ENCODE results near the gene PDCD1. TPM values are rescaled to one million over a fixed set of nuclear protein-coding genes. Genes with fewer than 3 reads are reported as not detected.
A peak's percentile ranks its signal among the peaks of the same experiment; 100 is the strongest.

PDCD1 gene
- total and polyA plus RNA-seq, 2 experiments from 2014 or later: not detected

- TF ChIP-seq EZH2 (IDR thresholded peaks at IDR 0.05; ENCODE audit: insufficient read depth, poor library complexity, severe bottlenecking): no peak
- no peak for TF ChIP-seq EZH2phosphoT487 (IDR thresholded peaks at IDR 0.05; ENCODE audit: insufficient read depth, low read depth)
- in situ Hi-C loops (cut with MboI): no loop called here
- peaks cover 6% of the 10 kb centered on the region; the same call in 1 of the 2 replicates for H3F3A ChIP-seq (ENCODE audit: insufficient read depth)
Measured at GRCh38 chr2:241861264-241861663, 2.6 kb upstream of the PDCD1 start.

GRCh38 chr2:241860184-241861078 lies 1.7 kb upstream of the PDCD1 start:
- H4K20me1 ChIP-seq (ENCODE audit: insufficient read depth): no peaks in the 10 kb centered on the region
- DNase-seq: peak; percentile 24
- no peaks in the 10 kb centered on the region for H3K27me3 ChIP-seq (replicated peaks; ENCODE audit: insufficient read depth)
- no peak for TF ChIP-seq EZH2phosphoT487 (IDR thresholded peaks at IDR 0.05; ENCODE audit: insufficient read depth, low read depth)
- TF ChIP-seq EZH2 (IDR thresholded peaks at IDR 0.05; ENCODE audit: insufficient read depth, poor library complexity, severe bottlenecking): no peak
- no peak overlapping the region for H3K27ac ChIP-seq
- H3K79me2 ChIP-seq (ENCODE audit: insufficient read depth): no peaks in the 10 kb centered on the region
- no peaks in the 10 kb centered on the region for H3K9me2 ChIP-seq (ENCODE audit: insufficient read depth)
- peak overlapping the region; percentile 49 for H3K4me3 ChIP-seq
- peak overlapping the region; percentile 55 for H3K9ac ChIP-seq
- no peaks in the 10 kb centered on the region for H3K36me3 ChIP-seq (ENCODE audit: low read depth)
- in situ Hi-C loops (cut with MboI): no loop called here
- WGBS, 2 experiments (ENCODE audit: low coverage in 1 of 2, low lambda C conversion rate in 2 of 2, missing lambda C conversion rate in 2 of 2): 73 to 74% methylated on average over 8 to 10 of the region's 10 CpGs
- peak overlapping the region; percentile 68 for H2AFZ ChIP-seq
- peak overlapping the region; percentile 57 for H3K4me2 ChIP-seq (ENCODE audit: unreplicated experiment)
- peaks cover 6% of the 10 kb centered on the region; the same call in 1 of the 2 replicates for H3F3A ChIP-seq (ENCODE audit: insufficient read depth)
- H3K4me1 ChIP-seq (ENCODE audit: insufficient read depth): peaks cover 5% of the 10 kb centered on the region; the same call in 1 of the 2 replicates
- H3K9me3 ChIP-seq (ENCODE audit: low read depth): no peaks in the 10 kb centered on the region

More at GRCh38 chr2:241861264-241861663, 2.6 kb upstream of the PDCD1 start:
- Histone ChIP-seq H3K4me1 (ENCODE audit: insufficient read depth) (peaks cover 5% of the 10 kb centered on the region; the same call in 1 of the 2 replicates), H3K79me2 (ENCODE audit: insufficient read depth) (no peaks in the 10 kb centered on the region), H3K9ac (no peak overlapping the region), H3K36me3 (ENCODE audit: low read depth) (no peaks in the 10 kb centered on the region), H3K9me2 (ENCODE audit: insufficient read depth) (no peaks in the 10 kb centered on the region), H3K4me2 (ENCODE audit: unreplicated experiment) (no peak overlapping the region), H3K9me3 (ENCODE audit: low read depth) (no peaks in the 10 kb centered on the region), H3K27ac (no peak overlapping the region), H3K4me3 (no peak overlapping the region), H4K20me1 (ENCODE audit: insufficient read depth) (no peaks in the 10 kb centered on the region), H2AFZ (no peak overlapping the region), H3K27me3 (replicated peaks; ENCODE audit: insufficient read depth) (no peaks in the 10 kb centered on the region)
- WGBS, 2 experiments (ENCODE audit: low coverage in 1 of 2, low lambda C conversion rate in 2 of 2, missing lambda C conversion rate in 2 of 2): 93 to 100% methylated on average over 1 of the region's 1 CpG
- no peak for DNase-seq

GRCh38 chr2:241859436-241860183 lies 916 bp upstream of the PDCD1 start:
- H3K4me3 ChIP-seq: peak overlapping the region; percentile 49
- in situ Hi-C loops (cut with MboI): no loop called here

GRCh38 chr2:241859017-241859435 lies 332 bp upstream of the PDCD1 start:
- H3K27ac ChIP-seq: no peak overlapping the region
- peak overlapping the region; percentile 57 for H3K4me2 ChIP-seq (ENCODE audit: unreplicated experiment)
- in situ Hi-C loops (cut with MboI): no loop called here
- peaks cover 3% of the 10 kb centered on the region; the same call in 1 of the 2 replicates for H3F3A ChIP-seq (ENCODE audit: insufficient read depth)
- no peak overlapping the region for H3K9ac ChIP-seq
- no peaks in the 10 kb centered on the region for H3K9me2 ChIP-seq (ENCODE audit: insufficient read depth)
- H2AFZ ChIP-seq: no peak overlapping the region
- H3K79me2 ChIP-seq (ENCODE audit: insufficient read depth): no peaks in the 10 kb centered on the region
- TF ChIP-seq EZH2phosphoT487 (IDR thresholded peaks at IDR 0.05; ENCODE audit: insufficient read depth, low read depth): no peak
- TF ChIP-seq EZH2 (IDR thresholded peaks at IDR 0.05; ENCODE audit: insufficient read depth, poor library complexity, severe bottlenecking): no peak
- H3K9me3 ChIP-seq (ENCODE audit: low read depth): no peaks in the 10 kb centered on the region
- no peak overlapping the region for H3K4me3 ChIP-seq
- 27 to 70% methylated on average over 2 to 9 of the region's 9 CpGs for WGBS, 2 experiments (ENCODE audit: low coverage in 1 of 2, low lambda C conversion rate in 2 of 2, missing lambda C conversion rate in 2 of 2)
- H4K20me1 ChIP-seq (ENCODE audit: insufficient read depth): no peaks in the 10 kb centered on the region
- H3K27me3 ChIP-seq (replicated peaks; ENCODE audit: insufficient read depth): no peaks in the 10 kb centered on the region
- peaks cover 5% of the 10 kb centered on the region; the same call in 1 of the 2 replicates for H3K4me1 ChIP-seq (ENCODE audit: insufficient read depth)
- DNase-seq: no peak
- H3K36me3 ChIP-seq (ENCODE audit: low read depth): no peaks in the 10 kb centered on the region

More at GRCh38 chr2:241859436-241860183, 916 bp upstream of the PDCD1 start:
- TF ChIP-seq EZH2 (IDR thresholded peaks at IDR 0.05; ENCODE audit: insufficient read depth, poor library complexity, severe bottlenecking) (no peak), EZH2phosphoT487 (IDR thresholded peaks at IDR 0.05; ENCODE audit: insufficient read depth, low read depth) (no peak)
- peak overlapping the region; percentile 68 for H2AFZ ChIP-seq
- H3K4me1 ChIP-seq (ENCODE audit: insufficient read depth): peaks cover 5% of the 10 kb centered on the region; the same call in 1 of the 2 replicates
- no peaks in the 10 kb centered on the region for H3K9me2 ChIP-seq (ENCODE audit: insufficient read depth)
- no peaks in the 10 kb centered on the region for H3K36me3 ChIP-seq (ENCODE audit: low read depth)
- peaks cover 6% of the 10 kb centered on the region; the same call in 1 of the 2 replicates for H3F3A ChIP-seq (ENCODE audit: insufficient read depth)
- peak overlapping the region; percentile 57 for H3K4me2 ChIP-seq (ENCODE audit: unreplicated experiment)
- no peak overlapping the region for H3K27ac ChIP-seq
- H3K9me3 ChIP-seq (ENCODE audit: low read depth): no peaks in the 10 kb centered on the region
- no peaks in the 10 kb centered on the region for H4K20me1 ChIP-seq (ENCODE audit: insufficient read depth)
- DNase-seq: peak; percentile 84
- H3K9ac ChIP-seq: peak overlapping the region; percentile 55
- 4 to 6% methylated on average over 28 to 30 of the region's 30 CpGs for WGBS, 2 experiments (ENCODE audit: low coverage in 1 of 2, low lambda C conversion rate in 2 of 2, missing lambda C conversion rate in 2 of 2)
- H3K79me2 ChIP-seq (ENCODE audit: insufficient read depth): no peaks in the 10 kb centered on the region
- H3K27me3 ChIP-seq (replicated peaks; ENCODE audit: insufficient read depth): no peaks in the 10 kb centered on the region
